Thyroid gland (tissue), 4 donors: ENCODE results near the gene SLC26A6.

ENCODE experiments used
- POLR2A ChIP-seq, 2 donors: fragments of 450-650 bp; IDR thresholded peaks; one replicate each; pipeline ENCODE4 v1.6.1; 2017; ENCODE audit warnings: antibody characterized with exemption in 2 of 2, mild to moderate bottlenecking in 2 of 2, moderate library complexity in 1 of 2
- TF ChIP-seq, protein P1 (sequence below), 6 experiments: fragments of 200-600 bp in 3 of 6; fragments of 450-650 bp in 3 of 6; sonication (generic) in 3 of 6; IDR thresholded peaks; one replicate each; pipeline ENCODE4 v1.5.1; 2016 to 2019; ENCODE audit warnings: antibody characterized with exemption in 6 of 6, mild to moderate bottlenecking in 2 of 6, inconsistent platforms in 1 of 6, moderate library complexity in 1 of 6

DNA sequence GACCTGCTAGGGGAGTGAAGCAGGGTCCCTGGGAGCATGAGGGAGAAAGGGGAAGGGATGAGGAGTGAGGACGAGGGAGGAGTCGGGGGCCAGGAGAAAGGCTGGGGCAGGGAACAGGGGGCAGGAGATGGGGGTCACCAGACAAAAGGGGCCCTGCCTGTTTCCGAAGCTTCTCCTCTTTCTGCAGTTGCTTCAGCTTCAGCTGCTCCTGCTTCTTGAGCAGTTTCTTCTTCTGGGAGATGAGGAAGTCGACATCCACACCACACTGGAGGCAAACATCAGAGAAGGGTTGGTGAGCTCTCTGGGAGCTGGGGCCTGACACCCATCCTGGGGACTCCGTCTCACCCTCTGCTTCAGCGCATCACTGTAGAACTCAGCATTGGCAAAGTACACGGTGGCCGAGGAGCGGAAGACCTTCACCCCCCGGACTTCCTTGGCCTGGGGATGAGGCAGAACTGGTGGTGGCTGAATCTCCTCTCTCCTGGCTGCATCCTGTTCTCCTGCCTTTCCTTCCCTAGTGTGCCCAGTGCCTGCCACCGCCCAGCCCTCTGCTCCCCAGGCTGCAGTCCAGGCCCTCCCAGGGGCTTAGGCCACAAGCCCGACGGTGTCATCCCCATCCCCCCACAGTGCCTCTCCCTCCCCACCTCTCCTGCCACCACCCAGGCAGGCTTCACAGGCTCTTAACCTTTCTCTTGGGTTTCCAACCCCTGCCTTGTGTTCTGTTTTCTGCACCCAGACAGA lies 6.8 kb downstream of the SLC26A6 start:
- TF ChIP-seq, protein P1, sequence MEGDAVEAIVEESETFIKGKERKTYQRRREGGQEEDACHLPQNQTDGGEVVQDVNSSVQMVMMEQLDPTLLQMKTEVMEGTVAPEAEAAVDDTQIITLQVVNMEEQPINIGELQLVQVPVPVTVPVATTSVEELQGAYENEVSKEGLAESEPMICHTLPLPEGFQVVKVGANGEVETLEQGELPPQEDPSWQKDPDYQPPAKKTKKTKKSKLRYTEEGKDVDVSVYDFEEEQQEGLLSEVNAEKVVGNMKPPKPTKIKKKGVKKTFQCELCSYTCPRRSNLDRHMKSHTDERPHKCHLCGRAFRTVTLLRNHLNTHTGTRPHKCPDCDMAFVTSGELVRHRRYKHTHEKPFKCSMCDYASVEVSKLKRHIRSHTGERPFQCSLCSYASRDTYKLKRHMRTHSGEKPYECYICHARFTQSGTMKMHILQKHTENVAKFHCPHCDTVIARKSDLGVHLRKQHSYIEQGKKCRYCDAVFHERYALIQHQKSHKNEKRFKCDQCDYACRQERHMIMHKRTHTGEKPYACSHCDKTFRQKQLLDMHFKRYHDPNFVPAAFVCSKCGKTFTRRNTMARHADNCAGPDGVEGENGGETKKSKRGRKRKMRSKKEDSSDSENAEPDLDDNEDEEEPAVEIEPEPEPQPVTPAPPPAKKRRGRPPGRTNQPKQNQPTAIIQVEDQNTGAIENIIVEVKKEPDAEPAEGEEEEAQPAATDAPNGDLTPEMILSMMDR (IDR thresholded peaks at IDR 0.05), result no peak
- no peak for TF ChIP-seq POLR2A (IDR thresholded peaks at IDR 0.05)
